ENCODE results near the gene JMY. TPM values are rescaled to one million over a fixed set of nuclear protein-coding genes. Genes with fewer than 3 reads are reported as not detected.

JMY gene
- total and polyA plus RNA-seq, 3 donors from 2014 or later = 13.6 to 31.6 (median 26.6) TPM

- 89 to 90% methylated on average over 6 of the region's 6 CpGs for WGBS, 2 donors
- Histone ChIP-seq H3K4me3 (no peak overlapping the region), H3K9me3 (no peaks in the 10 kb centered on the region), H3K36me3 (ENCODE audit: low read depth, missing control alignments) (no peaks in the 10 kb centered on the region), H3K27me3 (no peaks in the 10 kb centered on the region), H3K27ac (no peak overlapping the region), H3K4me1 (no peaks in the 10 kb centered on the region)
- TF ChIP-seq CTCF (IDR thresholded peaks at IDR 0.05) (no peak), POLR2A (IDR thresholded peaks at IDR 0.05) (no peak)
- intact Hi-C loops (cut with DNase I; ENCODE audit: low total_unique reads) = no loop called here
- DNase-seq = no peak
Observed at GRCh38 chr5:79191457-79191856, 44.5 kb upstream of the JMY start.

GRCh38 chr5:79193643-79194042, 42.3 kb upstream of the JMY start:
- H3K4me1 ChIP-seq = no peaks in the 10 kb centered on the region
- H3K36me3 ChIP-seq (ENCODE audit: low read depth, missing control alignments) = no peaks in the 10 kb centered on the region
- WGBS, 2 donors = 63 to 69% methylated on average over 4 of the region's 4 CpGs
- no peak for DNase-seq
- TF ChIP-seq CTCF (IDR thresholded peaks at IDR 0.05) (no peak), POLR2A (IDR thresholded peaks at IDR 0.05) (no peak)
- H3K27ac ChIP-seq = no peak overlapping the region
- H3K27me3 ChIP-seq = no peaks in the 10 kb centered on the region
- no peak overlapping the region for H3K4me3 ChIP-seq
- intact Hi-C loops (cut with DNase I; ENCODE audit: low total_unique reads) = no loop called here
- H3K9me3 ChIP-seq = no peaks in the 10 kb centered on the region

DNA sequence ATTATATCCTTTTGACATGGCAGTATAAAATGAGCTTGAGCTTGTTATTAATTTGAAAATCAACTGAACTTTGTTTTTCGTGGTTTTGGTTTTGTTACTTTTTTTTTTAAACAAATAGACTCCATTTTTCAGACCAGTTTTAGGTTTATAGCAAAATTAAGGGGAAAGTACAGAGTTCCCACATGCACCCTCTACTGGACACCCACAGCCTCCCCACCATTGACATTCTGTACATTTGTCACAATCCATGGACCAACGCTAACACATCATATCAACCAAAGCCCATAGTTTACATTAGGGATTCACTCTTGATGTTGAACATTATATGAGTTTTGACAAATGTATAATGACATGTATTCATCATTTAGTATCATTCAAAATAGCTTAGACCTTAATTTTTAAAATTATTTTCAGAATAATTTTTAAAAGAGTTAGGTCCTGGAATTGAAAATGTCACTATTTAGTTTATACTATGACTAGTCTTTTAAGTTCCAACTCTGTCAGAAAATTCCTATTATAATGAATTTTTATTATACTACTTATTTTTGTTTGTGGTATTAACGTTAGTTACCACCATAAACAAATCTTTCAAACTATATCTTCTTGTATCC, 35.3 kb upstream of the JMY start:
- intact Hi-C loops (cut with DNase I; ENCODE audit: low total_unique reads) = no loop called here
- 70 to 77% methylated on average over 3 of the region's 3 CpGs for WGBS, 2 donors

GRCh38 chr5:79201206-79201605, 34.7 kb upstream of the JMY start:
- Histone ChIP-seq H3K27ac (no peak overlapping the region), H3K9me3 (no peaks in the 10 kb centered on the region), H3K27me3 (no peaks in the 10 kb centered on the region), H3K4me1 (no peaks in the 10 kb centered on the region), H3K36me3 (ENCODE audit: low read depth, missing control alignments) (no peaks in the 10 kb centered on the region), H3K4me3 (no peak overlapping the region)
- WGBS, 2 donors = 86 to 91% methylated on average over 4 of the region's 4 CpGs
- TF ChIP-seq POLR2A (IDR thresholded peaks at IDR 0.05) (no peak), CTCF (IDR thresholded peaks at IDR 0.05) (no peak)
- intact Hi-C loops (cut with DNase I; ENCODE audit: low total_unique reads) = no loop called here
- no peak for DNase-seq

More for the DNA sequence above, 35.3 kb upstream of the JMY start:
- Histone ChIP-seq H3K4me1 (no peaks in the 10 kb centered on the region), H3K36me3 (ENCODE audit: low read depth, missing control alignments) (no peaks in the 10 kb centered on the region), H3K27me3 (no peaks in the 10 kb centered on the region), H3K9me3 (no peaks in the 10 kb centered on the region), H3K27ac (no peak overlapping the region), H3K4me3 (no peak overlapping the region)
- no peak for TF ChIP-seq POLR2A (IDR thresholded peaks at IDR 0.05)
- TF ChIP-seq CTCF (IDR thresholded peaks at IDR 0.05) = no peak
- DNase-seq = no peak

DNA sequence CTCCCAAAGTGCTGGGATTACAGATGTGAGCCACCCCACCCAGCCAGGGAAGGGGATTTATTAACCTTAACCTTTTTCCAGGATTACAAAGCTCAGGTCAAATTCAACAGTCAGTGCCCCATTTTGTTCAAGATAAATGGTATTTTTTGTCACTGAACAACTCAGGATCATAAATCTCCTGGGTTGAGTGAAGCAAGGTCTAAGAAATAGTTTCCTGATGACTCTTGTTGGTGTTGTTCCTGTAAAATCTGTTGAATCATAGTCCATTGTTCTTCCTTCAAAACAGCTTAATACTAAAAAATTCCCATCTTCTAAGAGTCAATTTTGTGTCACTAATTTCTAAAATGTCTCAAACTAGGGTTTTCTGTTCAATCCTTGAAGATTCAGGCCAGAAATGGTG, 33.9 kb upstream of the JMY start:
- Histone ChIP-seq H3K27me3 (no peaks in the 10 kb centered on the region), H3K36me3 (ENCODE audit: low read depth, missing control alignments) (no peaks in the 10 kb centered on the region), H3K9me3 (no peaks in the 10 kb centered on the region), H3K4me3 (no peak overlapping the region), H3K27ac (no peak overlapping the region), H3K4me1 (no peaks in the 10 kb centered on the region)
- TF ChIP-seq POLR2A (IDR thresholded peaks at IDR 0.05) = no peak
- TF ChIP-seq CTCF (IDR thresholded peaks at IDR 0.05) = no peak
- intact Hi-C loops (cut with DNase I; ENCODE audit: low total_unique reads) = no loop called here
- no peak for DNase-seq
